Activated CD4-positive, alpha-beta T cell treated with anti-CD3 and anti-CD28 coated beads, Interleukin-2, amount 10 ng/mL, durations not matched to agents 7 days and 5 days (primary cell): ENCODE data around the gene ZNF609. TPM values are rescaled to one million over a fixed set of nuclear protein-coding genes. Genes with fewer than 3 reads are reported as not detected.

Source experiments
- CTCF ChIA-PET: fragments of 350-600 bp; sonication (Branson Sonifier 250); formaldehyde crosslinking; loops from one replicate; lab custom pipeline; 2021; ENCODE audit warnings: antibody characterized with exemption; lab: Charles Lee
- POLR2A ChIA-PET: fragments of 350-600 bp; sonication (Branson Sonifier 250); formaldehyde crosslinking; loops from one replicate; lab custom pipeline; 2021; ENCODE audit warnings: antibody characterized with exemption; lab: Charles Lee
- DNase-seq: peaks from one replicate; pipeline ENCODE4 v3.0.0-alpha.2; 2020
- H3K27ac Mint-ChIP-seq: one replicate; pipeline ENCODE4 v1.8.0; 2021; ENCODE audit warnings: mild to moderate bottlenecking, moderate library complexity, mixed read lengths
- H3K27me3 Mint-ChIP-seq: one replicate; pipeline ENCODE4 v1.8.0; 2021; ENCODE audit warnings: mixed read lengths
- H3K36me3 Mint-ChIP-seq: one replicate; pipeline ENCODE4 v1.8.0; 2021; ENCODE audit warnings: low read depth, mixed read lengths
- H3K4me1 Mint-ChIP-seq: one replicate; pipeline ENCODE4 v1.8.0; 2021; ENCODE audit warnings: mixed read lengths
- H3K4me3 Mint-ChIP-seq: one replicate; pipeline ENCODE4 v1.8.0; 2021; ENCODE audit warnings: mild to moderate bottlenecking, moderate library complexity, mixed read lengths
- H3K9me3 Mint-ChIP-seq: one replicate; pipeline ENCODE4 v1.8.0; 2021; ENCODE audit warnings: mixed read lengths
- total RNA-seq, 2 experiments: library from RNA; stranded (reverse); gene quantifications; one replicate each; pipeline ENCODE4 v1.2.3, GENCODE V29; 2021

ZNF609 gene
- total RNA-seq, 2 experiments from 2014 or later: 38.9 to 42.1 TPM

GRCh38 chr15:64730151-64730550 is 269.8 kb downstream of the ZNF609 start:
- no peak overlapping the region for H3K4me3 Mint-ChIP-seq
- DNase-seq: no peak
- ChIA-PET CTCF (interaction anchor here (0.9 to 1.8 kb wide), 7 partner anchors 8 to 226 kb away, joined by 3 to 9 read pairs (median 4); no protein-coding TSS in a partner anchor), POLR2A (no interaction called here)
- H3K36me3 Mint-ChIP-seq: no peaks in the 10 kb centered on the region
- H3K4me1 Mint-ChIP-seq: peaks cover 1% of the 10 kb centered on the region
- no peaks in the 10 kb centered on the region for H3K9me3 Mint-ChIP-seq
- H3K27me3 Mint-ChIP-seq: peaks cover 3% of the 10 kb centered on the region
- no peak overlapping the region for H3K27ac Mint-ChIP-seq

GRCh38 chr15:64731012-64731804 is 270.8 kb downstream of the ZNF609 start:
- peaks cover under 1% of the 10 kb centered on the region for H3K27me3 Mint-ChIP-seq
- POLR2A ChIA-PET: no interaction called here
- DNase-seq: peak; percentile 90
- H3K4me1 Mint-ChIP-seq: peaks cover 1% of the 10 kb centered on the region
- H3K9me3 Mint-ChIP-seq: no peaks in the 10 kb centered on the region
- no peak overlapping the region for H3K27ac Mint-ChIP-seq
- CTCF ChIA-PET: interaction anchor here (0.5 to 1.8 kb wide), 12 partner anchors 9 to 225 kb away, joined by 3 to 9 read pairs (median 4); no protein-coding TSS in a partner anchor
- no peaks in the 10 kb centered on the region for H3K36me3 Mint-ChIP-seq
- H3K4me3 Mint-ChIP-seq: no peak overlapping the region

GRCh38 chr15:64731805-64732151 is 271.4 kb downstream of the ZNF609 start:
- Mint-ChIP-seq H3K36me3 (no peaks in the 10 kb centered on the region), H3K4me3 (no peak overlapping the region), H3K27me3 (no peaks in the 10 kb centered on the region), H3K27ac (no peak overlapping the region), H3K9me3 (no peaks in the 10 kb centered on the region), H3K4me1 (peaks cover 1% of the 10 kb centered on the region)
- POLR2A ChIA-PET: no interaction called here
- CTCF ChIA-PET: interaction anchor here (0.6 to 1.8 kb wide), 8 partner anchors 8 to 79 kb away, joined by 3 to 8 read pairs (median 4); no protein-coding TSS in a partner anchor
- DNase-seq: no peak

- no peak for DNase-seq
- H3K36me3 Mint-ChIP-seq: no peaks in the 10 kb centered on the region
- H3K9me3 Mint-ChIP-seq: no peaks in the 10 kb centered on the region
- H3K4me3 Mint-ChIP-seq: no peak overlapping the region
- ChIA-PET POLR2A (no interaction called here), CTCF (interaction anchor here (0.8 to 1.6 kb wide), 4 partner anchors 12 to 78 kb away, joined by 3 to 8 read pairs (median 3); no protein-coding TSS in a partner anchor)
- peaks cover 1% of the 10 kb centered on the region for H3K4me1 Mint-ChIP-seq
- H3K27ac Mint-ChIP-seq: no peak overlapping the region
- no peaks in the 10 kb centered on the region for H3K27me3 Mint-ChIP-seq
Measured at GRCh38 chr15:64732156-64732860, 271.9 kb downstream of the ZNF609 start.

Other genes starting within 250 kb of the ZNF609 start
- gene CSNK1G1, start 104.4 kb upstream of the ZNF609 start, total RNA-seq: 10 to 100 TPM; 24.6 to 30.4 TPM
- 100 to 1,000 TPM; 114 to 121 TPM for gene PCLAF, start 79.1 kb upstream of the ZNF609 start, total RNA-seq
- gene TRIP4, start 72.7 kb upstream of the ZNF609 start, total RNA-seq: 10 to 100 TPM; 22.1 to 29.8 TPM